Measurements from ENCODE around the gene MBP. TPM values are rescaled to one million over a fixed set of nuclear protein-coding genes. Genes with fewer than 3 reads are reported as not detected.
A peak's percentile ranks its signal among the peaks of the same experiment; 100 is the strongest.

Gene MBP
- polyA plus RNA-seq, 3 donors from 2014 or later: 187 to 403 (median 297) TPM

- H3K36me3 Mint-ChIP-seq: no peaks in the 10 kb centered on the region
- no peaks in the 10 kb centered on the region for H3K9me3 Mint-ChIP-seq
- peaks cover 3 to 16% (median 3%) of the 10 kb centered on the region in 3 donors for H3K27me3 Mint-ChIP-seq (ENCODE audit: low read depth in 3 of 3)
- H3K4me1 Mint-ChIP-seq: peaks cover 9 to 22% of the 10 kb centered on the region in 2 donors
- DNase-seq: no peak
- H3K27ac Mint-ChIP-seq: no peak overlapping the region
- H3K4me3 Mint-ChIP-seq: no peak overlapping the region
Measured at GRCh38 chr18:77162580-77162979, 30.0 kb upstream of the MBP start.

- H3K27ac Mint-ChIP-seq: no peak overlapping the region
Measured at GRCh38 chr18:77161961-77162360, 29.4 kb upstream of the MBP start.

DNA sequence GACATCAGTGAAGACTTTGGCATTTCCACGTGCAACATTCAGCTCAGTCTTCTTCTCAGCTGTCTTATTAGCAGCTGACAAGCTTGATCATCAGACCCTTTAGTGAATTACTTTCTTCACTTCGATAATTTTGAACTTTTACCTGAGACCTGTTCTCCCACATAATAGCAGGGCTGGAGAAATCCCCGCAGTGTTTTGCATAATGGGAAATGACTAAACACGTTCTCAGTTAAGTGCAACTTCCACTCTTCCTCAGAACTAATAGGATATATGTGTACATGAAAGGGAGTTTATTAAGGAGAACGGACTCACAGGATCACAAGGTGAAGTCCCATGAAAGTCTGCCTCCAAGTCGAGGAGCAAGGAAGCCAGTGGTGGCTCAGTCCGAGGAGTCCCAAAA, 28.8 kb upstream of the MBP start:
- Mint-ChIP-seq H3K4me1 (peaks cover 9 to 22% of the 10 kb centered on the region in 2 donors), H3K4me3 (no peak overlapping the region), H3K36me3 (no peaks in the 10 kb centered on the region), H3K9me3 (no peaks in the 10 kb centered on the region), H3K27ac (no peak overlapping the region), H3K27me3 (ENCODE audit: low read depth in 3 of 3) (peaks cover 3 to 16% (median 4%) of the 10 kb centered on the region in 3 donors)
- DNase-seq: no peak

More at GRCh38 chr18:77161961-77162360, 29.4 kb upstream of the MBP start:
- H3K9me3 Mint-ChIP-seq: no peaks in the 10 kb centered on the region
- H3K27me3 Mint-ChIP-seq (ENCODE audit: low read depth in 3 of 3): peaks cover 3 to 16% (median 3%) of the 10 kb centered on the region in 3 donors
- H3K4me3 Mint-ChIP-seq: no peak overlapping the region
- peaks cover 9 to 22% of the 10 kb centered on the region in 2 donors for H3K4me1 Mint-ChIP-seq
- H3K36me3 Mint-ChIP-seq: no peaks in the 10 kb centered on the region
- DNase-seq: no peak

GRCh38 chr18:77160515-77160914, 27.9 kb upstream of the MBP start:
- Mint-ChIP-seq H3K4me3 (no peak overlapping the region), H3K9me3 (no peaks in the 10 kb centered on the region), H3K27me3 (ENCODE audit: low read depth in 3 of 3) (peaks cover 3 to 15% (median 4%) of the 10 kb centered on the region in 3 donors), H3K36me3 (no peaks in the 10 kb centered on the region), H3K27ac (no peak overlapping the region), H3K4me1 (peaks cover 8 to 21% of the 10 kb centered on the region in 2 donors)
- no peak for DNase-seq

DNA sequence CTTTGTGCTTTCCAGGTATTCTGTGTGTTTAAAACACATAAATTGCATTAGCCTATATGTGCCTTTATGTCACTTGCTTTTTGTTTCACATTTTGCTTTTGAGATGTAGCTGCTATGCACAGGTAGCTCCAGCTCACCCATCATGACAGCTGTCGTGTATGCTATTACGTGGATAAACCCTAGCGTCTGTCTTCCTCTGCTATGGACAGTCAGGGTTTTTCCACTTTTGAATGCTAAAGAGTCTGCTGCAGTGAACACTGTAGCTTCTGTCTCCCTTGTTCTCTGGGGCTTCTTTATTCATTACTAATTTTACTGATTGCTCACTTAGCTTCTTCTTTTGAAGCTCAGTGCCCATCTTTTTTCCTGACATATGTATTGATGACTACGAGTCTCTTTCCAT, 24.7 kb upstream of the MBP start:
- Mint-ChIP-seq H3K27ac (no peak overlapping the region), H3K4me3 (no peak overlapping the region), H3K4me1 (peaks cover 0 to 6% of the 10 kb centered on the region in 2 donors)

DNA sequence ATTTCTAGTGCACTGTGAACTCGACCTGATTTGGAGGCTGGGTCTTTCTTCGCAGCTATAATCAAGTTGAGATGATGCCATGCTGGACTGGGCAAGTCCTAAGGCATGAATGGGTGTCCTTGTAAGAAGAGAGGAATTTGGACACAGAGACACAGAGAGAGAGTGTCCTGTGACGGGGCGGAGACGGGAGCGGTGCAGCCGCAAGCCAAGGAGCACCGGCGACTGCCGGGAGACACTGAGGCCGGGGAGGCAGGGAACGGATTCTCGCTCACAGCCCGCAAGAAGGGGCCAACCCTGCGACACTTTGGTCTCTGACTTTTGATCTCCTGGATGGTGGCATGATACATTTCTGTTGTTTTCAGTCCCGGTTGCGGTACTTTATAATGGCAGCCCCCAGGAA, 22.4 kb upstream of the MBP start:
- no peak overlapping the region for H3K27ac Mint-ChIP-seq
- no peak for DNase-seq
- H3K27me3 Mint-ChIP-seq (ENCODE audit: low read depth in 3 of 3): peaks cover 0 to 7% (median 1%) of the 10 kb centered on the region in 3 donors

More for the DNA sequence above, 24.7 kb upstream of the MBP start:
- no peak for DNase-seq
- Mint-ChIP-seq H3K27me3 (ENCODE audit: low read depth in 3 of 3) (peaks cover 3 to 9% (median 4%) of the 10 kb centered on the region in 3 donors), H3K36me3 (no peaks in the 10 kb centered on the region), H3K9me3 (no peaks in the 10 kb centered on the region)

GRCh38 chr18:77153404-77153803, 20.8 kb upstream of the MBP start:
- H3K27ac Mint-ChIP-seq: no peak overlapping the region
- peaks cover 7 to 10% of the 10 kb centered on the region in 2 donors for H3K4me1 Mint-ChIP-seq
- H3K4me3 Mint-ChIP-seq: no peak overlapping the region
- H3K36me3 Mint-ChIP-seq: no peaks in the 10 kb centered on the region
- DNase-seq: no peak
- H3K27me3 Mint-ChIP-seq (ENCODE audit: low read depth in 3 of 3): peaks cover 0 to 6% (median 1%) of the 10 kb centered on the region in 3 donors
- no peaks in the 10 kb centered on the region for H3K9me3 Mint-ChIP-seq

More for the DNA sequence above, 22.4 kb upstream of the MBP start:
- peaks cover 4 to 9% of the 10 kb centered on the region in 2 donors for H3K4me1 Mint-ChIP-seq
- no peak overlapping the region for H3K4me3 Mint-ChIP-seq
- no peaks in the 10 kb centered on the region for H3K36me3 Mint-ChIP-seq
- no peaks in the 10 kb centered on the region for H3K9me3 Mint-ChIP-seq

DNA sequence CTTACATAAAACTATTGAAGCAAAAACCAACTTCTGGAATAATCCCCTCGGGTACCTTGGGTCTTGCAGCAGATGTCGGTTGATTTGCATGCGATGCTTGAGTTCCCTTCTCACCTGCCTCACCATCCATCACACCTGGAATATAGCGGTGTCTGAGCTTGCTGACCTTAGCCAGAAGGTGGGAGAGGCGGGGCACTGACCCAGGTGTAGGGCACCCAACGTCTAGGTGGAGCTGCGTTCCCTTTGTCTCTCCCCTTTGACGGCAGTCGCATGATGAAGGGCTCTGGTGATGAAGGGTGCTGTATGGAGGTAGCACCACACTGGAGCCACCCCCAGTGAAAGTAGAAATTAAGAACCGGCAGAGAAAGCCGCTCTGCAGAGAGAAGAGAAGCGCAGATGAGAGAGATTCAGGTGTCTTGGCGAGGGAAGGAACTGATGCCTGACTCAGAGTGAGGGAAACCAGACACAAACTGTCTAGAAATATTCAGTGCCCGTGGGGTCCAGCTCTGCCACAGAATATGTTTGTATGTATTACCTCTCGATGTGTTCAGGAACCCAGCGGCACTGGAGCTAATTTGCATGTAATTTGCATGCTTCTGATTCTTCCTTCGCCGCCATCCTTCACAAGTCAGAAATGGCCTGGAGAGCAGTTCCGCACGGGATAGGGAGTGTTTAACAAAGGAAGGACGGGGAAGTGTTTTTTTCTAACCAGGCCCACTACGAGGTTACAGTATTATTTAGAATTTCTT, 19.4 kb upstream of the MBP start:
- H3K27ac Mint-ChIP-seq: no peak overlapping the region
- no peaks in the 10 kb centered on the region for H3K9me3 Mint-ChIP-seq
- no peaks in the 10 kb centered on the region for H3K36me3 Mint-ChIP-seq
- no peak overlapping the region for H3K4me3 Mint-ChIP-seq
- no peak for DNase-seq
- H3K27me3 Mint-ChIP-seq (ENCODE audit: low read depth in 3 of 3): peaks cover 0 to 6% (median under 1%) of the 10 kb centered on the region in 3 donors
- peaks cover 21 to 25% of the 10 kb centered on the region in 2 donors for H3K4me1 Mint-ChIP-seq

DNA sequence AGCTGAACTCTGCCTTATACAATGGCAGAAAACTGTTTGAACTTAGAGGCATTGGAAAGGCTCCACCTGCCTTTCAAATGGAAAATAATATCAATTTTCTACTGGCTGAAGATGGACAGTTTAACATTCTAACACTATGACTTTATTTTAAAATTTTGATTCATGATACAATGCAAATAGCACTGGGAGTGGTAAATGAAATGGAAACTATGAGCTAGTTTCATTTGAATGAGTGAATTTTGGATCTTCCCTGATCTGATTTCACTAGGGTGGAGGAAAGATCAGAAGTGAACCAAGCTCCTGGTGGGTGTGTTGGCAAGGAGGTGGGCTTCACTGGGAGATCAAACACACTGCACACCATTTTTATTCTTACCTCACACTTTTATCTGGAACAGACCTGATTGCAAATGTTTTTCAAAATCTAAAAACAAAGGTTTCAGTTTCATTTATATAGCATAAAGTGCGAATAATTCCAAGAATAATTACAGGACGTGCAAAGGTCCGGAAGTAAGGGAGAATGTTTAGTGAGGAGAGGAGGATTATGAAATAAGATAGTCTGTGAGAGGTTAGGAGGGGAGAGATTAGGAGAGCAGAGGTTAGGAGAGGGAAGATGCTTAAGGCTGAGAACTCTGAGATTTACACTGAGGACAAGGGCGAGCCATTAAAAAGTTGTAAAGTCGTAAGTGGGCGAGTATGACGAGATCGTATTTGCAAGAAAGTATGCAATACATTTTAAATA, 18.6 kb upstream of the MBP start:
- no peaks in the 10 kb centered on the region for H3K9me3 Mint-ChIP-seq
- no peaks in the 10 kb centered on the region for H3K36me3 Mint-ChIP-seq
- no peak overlapping the region for H3K27ac Mint-ChIP-seq

DNA sequence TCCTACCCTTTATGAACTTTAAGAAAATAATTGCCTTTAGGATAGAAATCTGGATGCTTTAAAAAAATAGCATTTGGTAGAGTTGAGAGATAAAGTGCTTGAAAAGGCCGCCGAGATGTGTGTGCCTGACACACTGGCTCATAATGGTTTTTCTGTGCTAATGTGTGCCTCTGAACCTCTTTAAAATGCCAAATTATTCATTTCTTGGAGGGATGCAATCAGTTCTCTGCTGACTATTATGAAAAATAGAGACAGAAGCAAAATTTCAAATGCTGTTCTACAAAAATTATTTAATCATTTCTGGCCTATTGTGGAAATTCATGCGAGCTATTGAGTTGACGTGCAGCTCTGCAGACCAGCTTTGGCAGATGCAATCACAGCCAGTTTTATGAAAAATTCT, 18.0 kb upstream of the MBP start:
- peaks cover 0 to 2% (median 2%) of the 10 kb centered on the region in 3 donors for H3K27me3 Mint-ChIP-seq (ENCODE audit: low read depth in 3 of 3)

More for the DNA sequence above, 18.6 kb upstream of the MBP start:
- DNase-seq: no peak
- H3K27me3 Mint-ChIP-seq (ENCODE audit: low read depth in 3 of 3): peaks cover 0 to 4% (median 1%) of the 10 kb centered on the region in 3 donors
- H3K4me3 Mint-ChIP-seq: no peak overlapping the region
- peaks cover 29 to 32% of the 10 kb centered on the region in 2 donors for H3K4me1 Mint-ChIP-seq

DNA sequence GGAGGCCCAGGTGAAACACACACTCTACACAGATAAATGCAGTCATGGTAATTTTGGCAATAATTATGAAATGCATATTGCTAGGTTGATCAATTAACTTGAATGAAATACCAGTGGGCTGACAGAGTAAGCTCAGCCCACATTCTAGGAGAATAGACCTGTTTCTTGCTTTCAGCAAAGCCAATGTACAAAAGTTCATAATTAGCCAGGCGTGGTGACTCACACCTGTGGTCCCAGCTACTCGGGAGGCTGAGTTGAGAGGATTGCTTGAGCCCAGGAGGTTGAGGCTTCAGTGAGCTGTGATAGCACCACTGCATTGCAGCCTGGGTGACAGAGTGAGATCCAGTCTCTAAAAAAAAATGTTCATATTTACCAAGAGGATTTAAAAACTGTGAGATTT, 15.7 kb upstream of the MBP start:
- peaks cover 0 to 4% (median 0%) of the 10 kb centered on the region in 6 donors for H3K9me3 Mint-ChIP-seq
- H3K27ac Mint-ChIP-seq: peak overlapping the region in 4 of 6 donors; percentile 4 to 92 (median 86)
- H3K4me1 Mint-ChIP-seq: peaks cover 47 to 55% of the 10 kb centered on the region in 2 donors
- no peak overlapping the region for H3K4me3 Mint-ChIP-seq
- peaks cover 2 to 3% (median 3%) of the 10 kb centered on the region in 3 donors for H3K27me3 Mint-ChIP-seq (ENCODE audit: low read depth in 3 of 3)
- DNase-seq: no peak
- H3K36me3 Mint-ChIP-seq: peaks cover 0 to 7% (median 0%) of the 10 kb centered on the region in 3 donors

More for the DNA sequence above, 18.0 kb upstream of the MBP start:
- Mint-ChIP-seq H3K9me3 (no peaks in the 10 kb centered on the region), H3K4me3 (no peak overlapping the region), H3K4me1 (peaks cover 34 to 38% of the 10 kb centered on the region in 2 donors), H3K27ac (no peak overlapping the region), H3K36me3 (no peaks in the 10 kb centered on the region)
- DNase-seq: no peak

DNA sequence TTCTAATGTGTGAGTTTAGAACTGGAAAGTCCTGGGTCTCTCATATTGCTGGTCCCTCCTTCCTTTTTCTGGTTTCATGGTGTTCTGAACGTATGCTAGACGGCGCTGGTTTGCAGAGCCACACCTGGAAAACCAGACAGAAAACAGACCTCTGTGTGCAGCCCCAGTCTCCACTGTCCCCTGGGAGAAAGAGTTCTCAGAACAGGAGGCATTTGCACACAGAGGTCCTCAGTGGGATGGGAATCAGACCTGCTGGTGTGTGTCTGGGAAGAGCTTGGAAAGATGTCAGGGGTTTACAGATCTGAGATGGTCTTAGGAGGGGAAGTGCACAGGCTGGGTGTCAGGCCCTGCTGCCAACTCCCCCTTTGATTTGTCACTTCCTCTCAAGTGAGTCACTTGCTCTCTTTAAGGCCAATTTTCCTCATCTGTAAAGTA, 14.9 kb upstream of the MBP start:
- Mint-ChIP-seq H3K27ac (peak overlapping the region; percentile 80 to 95 (median 92)), H3K9me3 (peaks cover 0 to 9% (median 5%) of the 10 kb centered on the region in 6 donors), H3K36me3 (peaks cover 0 to 11% (median 5%) of the 10 kb centered on the region in 3 donors), H3K4me1 (peaks cover 51 to 57% of the 10 kb centered on the region in 2 donors), H3K4me3 (peak overlapping the region; percentile 43 to 79 (median 64)), H3K27me3 (ENCODE audit: low read depth in 3 of 3) (peaks cover 2 to 3% (median 3%) of the 10 kb centered on the region in 3 donors)
- peak in 2 of 3 donors; percentile 33 to 44 for DNase-seq

DNA sequence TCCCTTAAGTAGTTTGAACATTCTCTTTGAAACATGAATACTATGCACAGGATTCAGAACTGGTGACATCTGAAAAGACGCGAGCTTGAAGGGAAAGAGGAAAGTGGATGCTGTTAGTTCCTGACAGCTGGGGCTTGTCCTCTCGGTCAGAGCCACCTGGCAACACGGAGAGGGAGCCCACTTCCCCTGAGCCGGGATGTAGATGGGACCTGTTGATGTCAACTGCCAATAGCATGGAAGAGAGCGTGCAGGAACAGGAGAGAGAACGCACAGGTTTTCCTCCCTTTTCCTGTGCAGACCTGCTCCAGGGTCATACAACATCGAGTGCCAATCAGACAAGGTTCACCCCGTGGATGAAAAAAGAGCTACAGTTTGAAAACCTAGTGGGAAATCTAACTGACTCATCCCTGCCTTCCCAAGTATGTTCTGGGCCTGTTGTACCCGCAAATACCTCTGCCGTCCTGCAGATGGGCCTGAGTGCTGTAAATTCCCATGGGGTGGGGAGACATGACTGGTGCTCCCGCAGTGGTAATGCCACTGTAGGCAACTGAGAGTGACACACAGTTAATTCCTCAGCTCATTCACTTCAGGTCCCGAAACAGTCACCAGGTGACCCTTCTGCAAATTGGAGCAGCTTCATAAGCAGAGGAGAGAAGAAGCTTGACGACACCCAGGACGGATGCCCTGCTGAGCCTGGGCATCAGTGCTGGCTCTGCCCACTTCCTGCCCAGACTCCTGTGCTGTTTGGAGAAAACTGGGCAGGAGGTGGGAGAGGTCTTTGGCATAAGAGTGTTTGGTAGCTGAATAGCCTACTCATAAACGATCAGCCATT, 13.9 kb upstream of the MBP start:
- H3K4me1 Mint-ChIP-seq: peaks cover 59 to 65% of the 10 kb centered on the region in 2 donors
- H3K4me3 Mint-ChIP-seq: peak overlapping the region in 3 of 5 donors; percentile 41 to 73 (median 43)
- DNase-seq: no peak
- H3K9me3 Mint-ChIP-seq: peaks cover 0 to 10% (median 7%) of the 10 kb centered on the region in 6 donors
- H3K27me3 Mint-ChIP-seq (ENCODE audit: low read depth in 3 of 3): peaks cover 3% of the 10 kb centered on the region in 3 donors
- peak overlapping the region; percentile 80 to 95 (median 92) for H3K27ac Mint-ChIP-seq
- H3K36me3 Mint-ChIP-seq: peaks cover 0 to 14% (median 5%) of the 10 kb centered on the region in 3 donors
